Fibroblast of skin of left quadriceps (primary cell): ENCODE measurements around the gene MCTP1.

Source experiments
- DNase-seq, 2 experiments: peaks; one replicate each; pipeline ENCODE4 v3.0.0-alpha.2; 2013; ENCODE audit warnings: low read depth in 2 of 2

The MCTP1 gene

DNA sequence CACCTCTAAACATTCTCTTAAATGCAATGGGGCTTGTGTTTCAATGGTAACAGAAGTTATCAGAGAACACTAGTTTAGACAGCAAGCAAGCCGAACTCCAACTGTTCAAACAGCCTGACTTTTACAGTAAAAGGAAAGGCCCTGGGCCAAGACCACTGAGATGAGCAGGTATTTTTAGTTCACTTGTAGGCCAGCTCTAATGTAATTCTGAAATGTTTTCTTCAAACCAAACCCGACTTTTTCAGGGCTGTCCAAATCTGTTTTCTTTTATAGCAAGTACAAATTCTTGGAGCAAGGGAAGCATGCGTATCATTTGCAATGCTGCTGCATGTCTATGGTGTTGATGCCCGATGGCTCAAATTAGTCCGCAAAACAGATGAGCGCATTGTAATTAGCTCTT, 473.6 kb downstream of the MCTP1 start:
- DNase-seq, result no peak

DNA sequence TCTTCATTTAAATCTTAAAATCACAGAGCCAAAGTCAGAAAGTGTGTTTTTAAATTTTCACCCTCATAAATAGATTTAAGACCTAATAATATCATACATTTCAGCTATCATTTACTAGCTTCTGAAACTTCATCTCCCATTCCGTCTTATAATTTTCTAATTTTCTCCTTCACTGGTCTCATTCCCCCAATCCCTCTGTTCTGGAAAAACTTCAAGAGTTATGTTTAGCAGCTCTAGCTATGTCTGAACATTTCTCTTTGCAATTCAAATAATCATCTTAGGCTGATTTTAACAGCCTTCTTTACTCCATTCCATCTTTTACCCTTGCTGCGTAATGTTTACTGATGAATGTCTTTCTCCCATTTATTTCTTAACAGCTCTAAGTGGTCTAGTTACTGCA, 474.0 kb downstream of the MCTP1 start:
- no peak for DNase-seq

DNA sequence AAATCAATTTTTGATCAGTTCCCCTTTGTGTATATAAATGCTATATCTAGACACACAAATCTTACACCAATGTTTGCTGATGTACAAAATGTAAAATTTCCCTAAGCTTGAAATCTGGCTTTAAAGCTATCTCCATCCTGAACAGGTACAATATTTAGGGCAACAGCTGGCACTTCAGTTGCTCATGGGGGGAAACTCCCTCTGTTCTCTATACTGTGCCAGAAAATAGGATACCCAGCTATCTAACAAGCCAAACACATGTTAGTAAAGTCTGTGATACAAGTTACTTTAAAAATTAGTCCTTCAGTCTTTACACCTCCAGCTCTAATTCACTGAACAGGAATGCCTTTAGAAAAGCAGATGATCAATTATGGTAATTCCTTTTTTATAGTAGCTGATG, 474.6 kb downstream of the MCTP1 start:
- DNase-seq, result no peak

DNA sequence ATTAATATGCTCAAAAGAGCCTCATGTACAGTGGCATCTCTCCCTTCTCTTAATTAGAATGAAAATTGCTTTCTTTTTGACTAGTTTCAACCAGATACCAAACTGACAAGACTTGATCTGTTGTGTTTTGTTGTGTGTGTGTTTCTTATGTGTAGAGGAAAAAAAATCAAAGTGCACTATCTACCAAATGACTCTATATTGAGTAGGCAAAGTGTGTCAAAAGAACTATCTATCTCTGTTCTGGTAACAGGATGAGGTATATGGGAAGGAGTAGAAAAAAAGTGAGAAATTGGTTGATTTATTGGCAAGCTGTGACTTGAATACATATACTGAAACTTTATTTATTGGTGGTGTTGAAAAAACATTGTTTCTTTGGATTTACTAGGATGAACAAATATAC, 476.4 kb downstream of the MCTP1 start:
- no peak for DNase-seq

DNA sequence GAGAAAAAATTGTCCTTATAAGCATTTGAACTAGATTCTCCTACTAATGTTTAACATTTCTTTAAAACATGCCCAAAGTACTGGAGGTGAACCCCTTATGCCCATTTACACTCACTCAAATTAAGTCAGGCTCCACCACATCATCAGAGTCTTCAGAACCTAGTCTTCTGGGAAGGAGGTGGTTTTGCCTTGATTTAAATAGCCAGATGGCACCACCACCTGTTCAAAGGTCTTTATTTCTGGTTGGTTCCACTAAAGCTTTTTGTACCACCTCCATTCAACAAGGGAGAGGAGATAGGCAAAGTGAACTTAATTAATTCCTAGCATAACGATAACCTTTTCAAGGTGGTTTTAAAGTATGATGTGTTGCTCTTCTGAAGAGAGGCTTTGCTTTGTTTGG, 476.9 kb downstream of the MCTP1 start:
- no peak for DNase-seq

DNA sequence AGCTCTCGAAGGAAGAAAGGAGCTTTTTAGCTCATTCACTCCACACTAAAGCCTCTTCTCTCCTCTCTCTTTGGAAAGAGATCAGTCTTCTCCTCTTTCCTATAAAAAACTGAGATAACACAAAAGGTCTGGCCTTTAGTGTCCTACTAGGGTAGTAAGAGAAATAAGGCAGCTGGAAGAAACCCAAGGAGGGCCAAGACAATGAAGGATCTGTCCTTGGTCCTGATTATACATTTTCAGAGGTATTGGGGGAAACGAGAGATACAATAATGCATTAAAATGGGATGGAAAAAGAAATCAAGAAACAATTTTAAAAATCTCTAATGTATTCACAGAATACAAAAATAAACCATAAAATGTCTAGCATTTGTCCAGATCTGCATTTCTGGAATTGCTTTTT, 482.4 kb downstream of the MCTP1 start:
- DNase-seq, result no peak

DNA sequence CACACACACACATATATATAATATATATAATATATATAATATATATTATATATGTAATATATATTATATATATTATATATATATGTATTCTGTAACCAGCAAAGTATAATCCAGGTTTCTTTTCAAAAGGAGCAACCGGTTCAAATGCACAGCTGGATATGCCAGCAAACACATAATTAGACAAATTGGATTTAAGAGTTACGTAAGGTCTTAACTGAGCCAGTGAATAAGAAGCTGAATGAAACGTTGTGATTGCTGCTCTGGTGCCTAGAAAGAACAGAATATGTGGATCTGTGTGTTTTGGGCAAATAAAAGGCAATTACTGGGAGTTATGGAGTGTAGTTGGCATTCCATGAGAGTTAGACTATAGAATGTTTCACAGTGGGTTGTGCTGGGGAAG, 488.3 kb downstream of the MCTP1 start:
- DNase-seq, result no peak

DNA sequence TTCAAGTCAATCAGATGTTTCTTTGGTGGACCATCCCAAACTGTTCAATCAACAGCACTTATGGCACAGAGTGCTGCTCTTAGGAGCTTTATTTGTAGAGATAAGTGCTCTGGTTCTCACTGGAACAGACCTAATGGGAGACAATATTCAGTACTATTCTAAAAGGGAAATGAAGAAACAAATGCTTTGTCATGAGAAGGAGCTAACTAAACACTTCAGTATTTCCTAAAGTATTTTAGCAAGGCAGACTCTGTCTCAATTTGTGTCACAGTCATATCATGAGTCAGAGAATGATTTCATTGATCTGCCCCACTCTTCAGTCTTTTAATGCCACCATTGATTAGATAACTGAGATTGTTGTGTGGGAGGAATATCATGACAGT, 491.1 kb downstream of the MCTP1 start:
- DNase-seq, result no peak

DNA sequence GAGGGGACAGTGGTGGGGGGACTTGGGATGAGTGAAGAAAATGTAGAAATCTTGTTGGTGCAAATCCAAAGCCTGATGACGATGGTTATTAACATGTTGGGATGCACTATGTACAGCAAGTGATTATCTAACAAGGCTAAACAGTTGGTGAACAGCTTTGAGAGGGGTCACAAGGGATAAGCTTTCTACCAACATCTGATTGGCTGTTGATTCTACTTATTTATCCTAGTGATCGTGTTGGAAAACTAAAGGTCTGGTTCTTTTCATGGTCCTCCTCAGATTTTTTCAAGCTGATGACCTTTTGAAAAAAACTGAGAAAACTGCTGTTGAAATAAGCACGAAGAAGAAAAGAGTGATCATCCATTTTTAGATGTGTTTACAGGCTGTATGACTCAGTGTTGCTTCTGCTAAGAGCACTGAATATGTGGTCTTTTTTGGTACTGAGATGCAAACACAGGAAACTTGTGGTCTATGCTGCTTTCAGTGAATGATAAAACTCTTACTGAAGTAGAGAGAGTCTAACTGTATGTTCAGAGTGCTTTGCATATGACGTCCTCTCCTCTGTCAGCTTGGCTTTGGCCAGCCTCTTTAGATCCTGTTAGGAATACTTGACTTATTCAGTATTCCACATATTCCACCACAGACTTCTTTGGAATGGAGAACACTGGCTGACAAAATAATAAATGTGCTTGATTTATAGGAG, 491.6 kb downstream of the MCTP1 start:
- peak; percentile 67 to 69 for DNase-seq

DNA sequence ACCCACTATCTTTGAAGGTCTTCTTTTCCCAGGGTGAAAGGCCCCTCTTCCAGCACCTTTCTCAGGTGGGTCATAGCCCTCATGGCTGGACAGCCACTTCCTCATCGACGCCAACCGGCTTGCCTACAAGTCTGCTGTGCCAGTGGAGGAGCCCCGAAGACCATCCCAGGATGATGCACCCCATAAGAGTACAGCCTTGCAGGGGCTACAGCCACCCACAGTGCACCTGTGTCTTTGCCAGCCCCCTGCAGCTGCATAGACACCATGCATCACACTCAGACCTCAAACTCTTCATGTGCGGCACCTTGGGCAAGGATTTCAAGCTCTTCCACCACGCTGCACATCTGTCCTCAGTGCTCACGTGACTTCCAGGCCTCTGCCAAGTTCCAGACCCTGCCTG, 493.1 kb downstream of the MCTP1 start:
- DNase-seq, result no peak

DNA sequence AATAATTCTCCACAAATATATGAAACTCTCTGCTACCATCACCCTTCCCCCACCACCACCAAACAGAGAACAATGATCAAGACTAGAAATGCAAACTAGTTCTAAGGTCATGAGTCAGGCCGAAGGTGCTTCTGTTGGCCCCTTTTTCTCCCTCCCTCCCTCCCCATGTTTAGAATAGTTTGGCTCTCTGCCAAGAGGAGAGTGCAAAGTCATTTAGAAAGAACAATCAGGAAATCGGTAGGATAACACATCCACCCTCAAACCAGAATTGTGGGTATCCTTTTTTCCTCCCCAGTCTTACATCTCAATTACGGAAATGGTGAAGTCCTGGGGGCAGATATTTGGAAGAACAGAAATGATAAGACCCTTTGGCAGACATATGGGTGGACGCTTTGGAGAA, 496.4 kb downstream of the MCTP1 start:
- DNase-seq, result no peak

DNA sequence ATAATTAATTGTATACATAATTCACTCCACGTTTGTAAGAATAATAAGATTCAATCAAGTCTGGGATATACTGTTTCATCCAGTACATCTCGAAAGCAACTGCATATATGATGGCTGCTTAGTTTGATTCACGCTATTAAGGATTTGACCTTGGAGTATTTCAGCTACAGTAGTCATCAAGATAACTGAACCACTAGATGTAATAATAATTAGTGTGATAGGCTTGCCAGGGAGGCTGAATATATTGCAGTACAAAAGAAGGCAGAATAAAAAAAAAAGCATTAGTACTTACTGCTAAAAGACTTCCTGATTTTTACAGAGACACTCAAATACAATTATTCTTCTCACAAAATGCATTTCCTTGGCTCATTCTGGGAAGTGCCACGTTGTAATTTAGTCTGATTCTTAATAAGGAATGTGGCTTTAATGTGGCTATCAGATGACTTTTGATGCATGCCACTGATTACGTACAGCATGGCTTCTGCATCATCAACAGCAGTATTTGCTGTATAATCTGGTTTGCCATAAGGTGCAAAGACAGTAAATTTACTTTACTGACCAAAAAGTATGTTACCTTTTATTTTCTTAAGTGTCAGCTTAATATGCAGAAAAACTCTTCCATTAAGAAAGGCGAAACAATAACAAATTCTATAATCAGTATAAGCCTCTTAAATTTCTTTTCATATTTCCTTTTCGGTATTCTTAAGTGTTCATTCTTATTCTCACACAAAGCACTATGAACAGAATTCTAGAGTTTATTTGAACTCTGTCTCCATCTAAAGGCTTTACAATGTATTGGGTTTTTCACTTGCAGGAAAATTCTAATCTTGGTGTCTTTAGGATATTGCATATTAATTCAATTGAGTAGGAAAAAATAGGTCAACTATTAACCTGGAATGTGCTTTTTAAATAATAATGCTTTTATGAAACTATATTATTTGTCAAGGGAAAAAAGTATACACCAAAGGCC, 500.1 kb downstream of the MCTP1 start:
- DNase-seq, result no peak

DNA sequence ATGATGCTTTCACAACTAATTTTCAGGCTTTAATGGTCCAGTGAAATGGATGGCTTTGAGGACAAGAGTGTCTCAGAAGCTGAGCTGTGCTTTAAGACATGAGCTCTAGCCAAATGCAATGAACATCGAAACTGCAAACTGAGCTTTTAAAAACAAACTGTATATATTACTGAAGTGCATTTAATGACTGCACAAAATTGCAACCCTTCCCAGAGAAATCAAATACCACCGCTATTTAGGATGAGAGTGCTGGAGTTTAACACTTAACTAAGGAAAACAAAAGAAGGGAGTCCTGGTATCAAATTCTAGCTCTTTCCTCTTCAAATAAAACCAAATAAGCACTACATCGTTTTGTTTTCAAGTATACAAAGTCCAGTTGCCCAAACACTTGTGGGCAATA, 502.5 kb downstream of the MCTP1 start:
- no peak for DNase-seq

DNA sequence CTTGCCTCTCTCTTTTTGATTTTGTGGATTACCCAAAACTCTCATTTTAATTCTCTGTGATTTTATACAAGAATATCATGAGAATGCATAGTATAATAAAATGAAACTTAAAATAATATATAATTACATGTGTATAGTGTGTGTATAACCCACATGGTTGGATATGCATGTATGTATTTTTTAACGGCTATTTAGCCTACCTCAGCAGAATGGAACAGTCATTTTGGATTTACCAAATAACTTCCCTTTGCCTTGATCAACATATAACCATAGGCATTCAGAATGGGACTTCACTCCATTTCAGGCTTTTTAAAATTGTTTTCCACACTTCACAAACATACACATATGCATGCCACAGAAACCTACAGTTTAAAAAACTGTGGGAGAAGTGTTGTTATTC, 505.2 kb downstream of the MCTP1 start:
- no peak for DNase-seq

DNA sequence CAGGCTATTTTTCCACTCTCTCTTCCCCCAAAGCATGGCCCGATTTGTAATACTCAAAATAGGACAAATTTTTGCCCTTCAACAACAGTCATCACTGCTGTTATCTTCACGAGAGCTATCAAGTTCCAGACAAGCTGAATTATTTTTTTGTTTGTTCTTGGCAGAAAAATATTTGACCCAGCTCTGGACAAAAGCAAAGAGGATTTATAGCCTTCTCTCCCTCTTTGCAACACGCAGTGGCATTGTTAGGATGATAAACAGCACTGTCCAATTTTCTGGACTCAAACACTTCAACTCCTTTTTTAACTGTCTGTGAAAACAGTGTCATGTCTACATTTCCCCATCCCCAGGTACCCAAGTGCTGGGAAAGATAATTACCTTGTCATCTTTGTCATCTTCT, 506.2 kb downstream of the MCTP1 start:
- no peak for DNase-seq

DNA sequence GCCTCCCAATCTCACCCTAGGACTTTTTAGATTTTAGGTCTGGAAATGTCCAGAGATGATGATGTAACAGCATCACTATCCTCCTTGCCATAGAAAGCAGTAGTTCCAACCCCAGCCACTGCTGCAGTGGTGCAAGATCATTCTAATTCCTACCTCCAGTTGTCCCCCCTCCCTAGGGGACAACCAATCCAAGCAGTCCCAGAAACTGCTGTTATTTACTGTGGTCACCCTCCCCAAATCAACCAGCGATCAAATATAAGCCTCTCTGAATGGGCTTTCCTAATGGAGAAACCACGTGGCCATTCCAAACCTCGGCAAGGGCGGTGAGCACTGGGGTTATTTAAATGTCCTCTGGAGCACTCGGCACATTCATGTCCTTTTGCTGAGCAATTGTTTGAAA, 506.6 kb downstream of the MCTP1 start:
- no peak for DNase-seq

DNA sequence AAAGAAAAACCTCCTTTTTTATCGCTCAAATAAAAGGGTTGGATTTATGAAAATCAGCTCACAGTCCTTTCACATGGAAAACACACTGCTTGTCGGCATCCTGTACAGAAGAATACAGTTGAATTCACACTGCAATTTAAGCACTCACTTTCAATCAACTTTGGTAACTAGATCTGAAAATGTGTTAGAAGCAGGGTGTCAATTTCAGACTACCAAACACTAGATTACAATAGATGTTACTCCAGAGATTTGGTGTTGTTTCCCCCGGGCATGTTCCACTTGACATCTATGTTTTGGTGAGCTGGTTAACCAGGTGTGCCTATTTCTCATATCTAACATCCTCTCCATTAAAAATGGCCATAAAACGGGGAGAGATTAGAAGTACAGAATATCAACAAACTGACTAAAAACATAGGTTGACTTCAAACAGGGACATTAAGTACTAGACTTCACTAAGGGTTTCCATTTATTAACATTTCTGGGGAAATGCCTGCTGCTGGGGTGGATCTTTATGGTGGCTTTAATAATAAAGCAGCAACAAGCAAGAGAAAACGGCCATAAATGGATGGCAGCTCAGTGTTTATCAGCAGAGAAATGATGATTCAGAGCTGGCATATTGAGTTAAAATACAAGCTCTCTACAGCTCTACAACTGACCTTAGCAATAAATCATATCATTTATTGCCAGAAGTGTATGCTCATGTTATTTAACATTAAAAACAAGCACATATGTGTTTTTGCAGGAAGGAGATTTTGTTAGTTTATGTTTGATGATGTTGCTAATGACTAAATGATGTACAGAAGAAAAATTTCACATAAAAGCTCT, 507.6 kb downstream of the MCTP1 start:
- peak in 1 of 2 experiments; percentile 12 for DNase-seq

DNA sequence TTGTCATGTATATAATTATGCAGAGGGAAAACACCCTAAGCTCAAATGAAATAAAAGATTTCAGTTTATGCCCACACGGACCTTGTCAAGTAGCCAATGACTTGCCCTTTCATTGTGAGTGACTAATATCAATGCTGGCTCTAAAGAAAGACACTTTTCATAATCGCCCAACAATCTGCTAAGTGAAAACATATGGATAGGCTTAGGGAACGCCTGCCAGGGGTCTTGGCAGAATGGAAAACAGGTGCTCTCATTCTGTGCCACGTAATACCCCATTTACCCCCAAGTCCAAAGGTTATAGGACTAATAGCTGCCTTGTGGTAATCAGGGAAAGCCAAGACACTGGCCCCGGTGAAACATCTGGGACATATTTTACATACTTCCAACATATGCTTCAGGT, 508.7 kb downstream of the MCTP1 start:
- peak; percentile 3 to 8 for DNase-seq

DNA sequence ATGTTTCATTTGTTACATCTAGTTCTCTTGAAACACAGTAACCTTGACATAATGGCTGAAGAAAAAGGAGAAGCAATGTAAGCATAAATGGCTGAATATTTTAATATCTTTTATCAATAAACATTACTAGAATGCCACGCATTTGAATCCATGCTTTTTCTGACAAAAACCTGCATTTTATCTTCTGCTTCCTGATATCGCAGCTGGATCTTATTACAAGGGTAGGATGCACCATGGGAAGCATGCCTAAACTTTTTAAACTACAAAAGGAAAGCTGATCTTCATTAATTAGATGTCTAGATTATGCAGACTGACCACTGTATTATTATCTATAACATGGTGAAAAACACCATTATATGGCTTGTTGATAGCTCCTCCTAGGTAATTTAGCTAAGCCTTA, 509.8 kb downstream of the MCTP1 start:
- DNase-seq, result no peak

DNA sequence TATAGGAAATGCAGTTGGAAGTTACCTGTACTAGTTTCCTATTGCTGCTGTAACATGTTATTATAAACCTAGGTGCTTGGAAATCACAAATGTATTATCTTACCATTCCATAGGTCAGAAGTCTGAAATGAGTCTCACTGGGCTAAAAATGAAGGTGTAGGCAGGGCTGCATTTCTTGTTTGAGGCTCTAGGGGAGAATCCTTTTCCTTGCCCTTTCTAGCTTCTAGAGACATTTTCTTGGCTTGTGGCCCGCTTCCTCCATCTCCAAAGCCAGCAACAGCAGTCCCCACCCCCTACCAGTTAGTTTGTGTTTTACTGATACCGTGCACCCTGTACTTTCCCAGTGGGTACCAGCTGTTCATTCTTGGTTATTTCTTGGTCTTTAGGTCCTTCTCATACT, 513.2 kb downstream of the MCTP1 start:
- DNase-seq, result no peak

DNA sequence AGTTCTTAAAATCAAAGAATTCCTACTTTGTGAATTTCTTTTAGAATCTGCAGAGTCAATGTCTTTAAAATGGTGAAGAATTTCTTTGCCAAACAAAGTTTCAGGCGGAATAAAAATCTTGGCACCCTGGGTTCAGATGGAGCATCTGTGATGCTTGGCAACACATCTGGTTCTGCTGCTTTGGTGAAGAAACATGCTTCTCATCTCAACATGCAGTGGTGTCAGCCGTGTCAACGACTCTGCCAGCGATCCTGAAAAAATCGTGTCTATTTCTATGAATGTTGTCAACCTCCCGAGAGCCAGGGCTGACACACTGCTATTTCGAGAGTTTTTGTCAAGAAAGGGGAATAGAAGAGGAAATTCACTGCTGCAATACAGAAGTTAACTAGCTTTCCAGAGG, 514.9 kb downstream of the MCTP1 start:
- DNase-seq, result no peak

DNA sequence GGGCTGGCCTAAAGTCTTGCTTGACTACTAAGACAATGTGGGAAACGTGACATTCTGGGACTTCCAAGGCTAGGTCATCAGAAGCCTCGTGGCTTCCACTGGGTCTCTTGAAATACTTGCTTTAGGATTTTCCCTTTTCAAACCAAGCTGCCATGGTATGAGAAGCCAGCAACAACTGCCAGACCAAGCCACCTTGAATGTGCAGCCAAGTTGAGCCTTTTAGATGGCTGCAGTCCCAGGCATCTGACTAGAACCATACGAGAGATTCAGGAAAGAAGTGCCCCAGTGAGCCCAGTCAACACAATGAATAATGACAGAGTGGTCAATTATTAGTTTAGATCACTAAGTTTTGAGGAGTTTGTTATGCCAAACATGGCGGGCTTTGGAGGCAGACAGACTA, 523.1 kb downstream of the MCTP1 start:
- no peak for DNase-seq
